Urothelium cell line (cell line): ENCODE measurements around the gene NFKB2.

Experiments used
- DNase-seq: peaks from one replicate; pipeline ENCODE4 v3.0.0; 2011; ENCODE audit warnings: low spot score, mixed read lengths
- FAIRE-seq: peaks from 2 replicates; lab custom pipeline; 2011; peaks lifted over from hg19 to GRCh38; lab: Jason Lieb, UNC

NFKB2 gene

GRCh38 chr10:102395400-102396316, at the start of gene NFKB2:
Gene NFKB2, plus strand, starts transcription at chr10:102395705. Its CDS starts 255 bp downstream, at chr10:102395960.
- FAIRE-seq: no peak
- DNase-seq: peak; percentile 90

GRCh38 chr10:102347236-102347828, 48.2 kb upstream of the NFKB2 start:
- DNase-seq: peak; percentile 26
- no peak for FAIRE-seq

- FAIRE-seq (no peak), DNase-seq (peak; percentile 71)
Observed at GRCh38 chr10:102352066-102352715, 43.3 kb upstream of the NFKB2 start.

GRCh38 chr10:102354451-102354850, 41.1 kb upstream of the NFKB2 start:
- DNase-seq (no peak), FAIRE-seq (no peak)

GRCh38 chr10:102358712-102359382, 36.7 kb upstream of the NFKB2 start:
- no peak for FAIRE-seq

GRCh38 chr10:102367441-102367840, 28.1 kb upstream of the NFKB2 start:
- no peak for FAIRE-seq
- no peak for DNase-seq

More at GRCh38 chr10:102358712-102359382, 36.7 kb upstream of the NFKB2 start:
- DNase-seq: no peak

GRCh38 chr10:102368077-102368476, 27.4 kb upstream of the NFKB2 start:
- DNase-seq (no peak), FAIRE-seq (no peak)

- no peak for FAIRE-seq
- DNase-seq: no peak
Observed at GRCh38 chr10:102371295-102371694, 24.2 kb upstream of the NFKB2 start.

GRCh38 chr10:102375250-102375649, 20.3 kb upstream of the NFKB2 start:
- no peak for FAIRE-seq
- no peak for DNase-seq

- FAIRE-seq: no peak
- DNase-seq: no peak
Observed at GRCh38 chr10:102375867-102376266, 19.6 kb upstream of the NFKB2 start.

GRCh38 chr10:102376901-102377300, 18.6 kb upstream of the NFKB2 start:
- FAIRE-seq: no peak
- no peak for DNase-seq

GRCh38 chr10:102379383-102379782, 16.1 kb upstream of the NFKB2 start:
- FAIRE-seq: no peak
- DNase-seq: no peak

- no peak for FAIRE-seq
Observed at GRCh38 chr10:102381983-102382382, 13.5 kb upstream of the NFKB2 start.

GRCh38 chr10:102382871-102383270, 12.6 kb upstream of the NFKB2 start:
- DNase-seq (no peak), FAIRE-seq (no peak)

More at GRCh38 chr10:102381983-102382382, 13.5 kb upstream of the NFKB2 start:
- no peak for DNase-seq

GRCh38 chr10:102384053-102384452, 11.5 kb upstream of the NFKB2 start:
- DNase-seq (no peak), FAIRE-seq (no peak)

- FAIRE-seq (no peak), DNase-seq (no peak)
Observed at GRCh38 chr10:102384606-102385429, 10.7 kb upstream of the NFKB2 start.

- FAIRE-seq: no peak
- DNase-seq: no peak
Observed at GRCh38 chr10:102389894-102390293, 5.6 kb upstream of the NFKB2 start.

- no peak for FAIRE-seq
- DNase-seq: no peak
Observed at GRCh38 chr10:102392306-102392705, 3.2 kb upstream of the NFKB2 start.

- FAIRE-seq: no peak
Observed at GRCh38 chr10:102393411-102394078, 2.0 kb upstream of the NFKB2 start.

More at GRCh38 chr10:102393411-102394078, 2.0 kb upstream of the NFKB2 start:
- DNase-seq: no peak
